Activated CD4-positive, alpha-beta T cell treated with anti-CD3 and anti-CD28 coated beads, Interleukin-2, amount 50 U/mL, for 16 hours (primary cell): Measurements from ENCODE around the gene ATRIP.

ENCODE experiments used
- DNase-seq: peaks from one replicate; pipeline ENCODE4 v3.0.0-alpha.2; 2020

Gene ATRIP

DNA sequence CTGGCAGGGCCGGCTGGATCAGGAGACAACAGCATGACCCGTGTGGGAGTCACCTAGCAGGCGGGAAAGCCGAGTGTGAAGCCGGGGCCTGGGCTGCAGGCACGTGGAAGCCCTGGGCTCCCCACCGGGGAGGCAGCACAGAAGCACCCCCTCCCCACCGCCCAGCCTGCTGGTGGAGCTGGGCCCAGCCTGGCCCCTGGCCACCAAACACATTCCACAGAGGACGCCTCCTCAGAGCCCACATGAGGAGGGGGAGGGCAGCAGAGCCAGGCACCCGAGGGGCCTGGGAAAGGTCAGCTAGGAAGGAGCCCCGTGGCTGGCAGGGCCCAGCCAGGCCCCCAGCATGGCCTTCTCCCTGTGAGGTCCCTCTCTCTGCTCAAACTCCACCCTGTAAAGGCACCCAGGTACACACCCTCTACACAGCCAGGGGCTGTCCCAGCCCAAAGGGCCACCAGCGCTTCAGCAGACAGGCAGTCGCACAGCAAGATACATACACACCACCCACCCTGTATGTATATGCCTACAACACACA lies 21.2 kb upstream of the ATRIP start:
- DNase-seq: no peak

DNA sequence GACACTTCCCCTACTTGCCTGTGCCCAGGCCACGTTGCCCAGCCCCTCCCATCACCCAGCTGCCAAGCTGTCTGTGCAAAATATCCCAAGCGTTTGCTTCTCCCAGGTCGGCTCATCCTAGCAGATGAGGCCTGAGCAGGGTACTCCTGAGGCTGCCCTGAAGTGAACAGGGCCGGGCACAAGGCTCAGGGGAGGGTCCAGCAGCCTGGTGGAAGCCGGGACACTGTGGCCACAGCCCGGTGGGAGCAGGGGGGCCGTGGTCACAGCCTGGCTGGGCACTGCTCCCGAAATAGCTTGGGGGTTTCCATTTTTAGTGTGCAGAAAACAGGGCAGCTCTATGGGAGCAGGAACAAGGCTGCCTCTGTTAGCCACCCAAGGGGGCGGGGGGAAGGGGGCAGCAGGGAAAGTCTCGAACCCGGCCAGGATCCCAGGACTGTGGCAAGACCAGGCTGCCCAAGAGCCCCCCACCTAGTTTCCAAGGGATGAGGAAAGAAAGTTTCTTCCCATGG lies 20.1 kb upstream of the ATRIP start:
- DNase-seq: no peak

DNA sequence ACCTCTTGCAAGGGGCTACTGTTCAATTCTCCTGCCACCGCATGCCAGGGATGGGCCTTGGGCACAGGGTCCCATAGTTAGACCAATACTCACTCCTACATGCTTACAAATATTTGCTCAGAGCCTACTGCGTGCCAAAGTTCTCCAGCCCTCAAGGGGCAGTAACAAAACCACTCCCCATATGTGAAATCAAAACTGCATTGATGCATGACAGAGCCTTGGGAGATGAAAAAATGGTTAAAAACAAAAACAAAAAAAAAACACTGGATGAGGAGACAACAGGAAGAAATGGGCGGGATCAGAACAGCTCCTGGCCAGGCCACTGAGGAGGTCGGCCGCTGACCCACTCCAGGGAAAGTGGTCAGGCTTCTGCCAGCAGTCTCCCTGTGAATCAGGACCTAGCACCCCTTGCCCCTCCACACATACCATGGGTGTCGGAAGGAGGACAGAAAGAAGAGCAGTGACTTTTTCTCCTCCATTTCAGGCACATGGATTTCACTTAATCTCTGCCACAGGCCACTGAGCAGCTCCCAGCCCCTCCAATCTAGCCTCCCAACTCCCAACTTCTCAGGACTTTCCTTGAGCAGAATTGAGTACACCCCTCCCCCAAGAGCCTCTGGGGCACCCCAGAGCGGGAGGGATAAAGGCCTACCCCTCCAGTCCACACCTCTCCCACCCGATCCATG lies 19.4 kb upstream of the ATRIP start:
- no peak for DNase-seq

DNA sequence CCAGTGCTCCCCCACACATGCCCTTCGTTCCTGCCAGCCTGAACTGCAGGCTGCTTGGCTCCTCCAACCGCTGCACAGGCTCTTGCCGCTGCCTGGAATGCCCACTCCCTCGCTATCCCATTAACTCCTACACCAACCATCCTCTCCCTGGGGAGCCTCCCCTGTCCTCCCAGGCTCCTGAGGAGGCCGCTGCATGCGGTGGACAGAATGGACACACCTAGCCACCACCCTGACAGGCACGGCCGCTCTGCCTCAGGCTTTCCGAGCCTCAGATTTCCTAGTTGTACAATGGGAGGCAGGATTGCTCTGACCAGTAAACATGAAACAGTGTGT lies 18.9 kb upstream of the ATRIP start:
- DNase-seq: no peak

DNA sequence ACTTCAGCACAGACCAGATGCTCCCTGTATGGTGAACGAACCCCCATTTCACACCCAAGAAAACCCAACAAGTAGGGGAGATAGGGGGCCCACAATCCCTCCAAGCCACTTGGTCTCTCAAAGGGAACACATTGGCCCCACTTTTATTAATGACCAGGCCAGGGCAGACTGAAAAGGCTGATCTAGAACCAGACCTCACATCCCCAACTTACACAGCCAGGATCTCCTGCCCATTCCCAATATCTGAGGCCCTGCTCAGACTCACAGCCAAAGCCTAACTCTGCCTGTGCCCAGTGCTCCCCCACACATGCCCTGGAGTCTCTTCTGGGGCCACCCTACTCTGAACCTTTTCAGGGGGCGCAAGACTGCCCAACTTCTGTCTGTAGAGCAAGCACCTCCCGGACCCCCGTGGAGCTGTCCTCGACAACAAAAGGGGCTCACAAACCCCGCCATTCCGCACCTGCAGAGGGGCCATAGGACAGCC lies 18.4 kb upstream of the ATRIP start:
- DNase-seq: no peak

DNA sequence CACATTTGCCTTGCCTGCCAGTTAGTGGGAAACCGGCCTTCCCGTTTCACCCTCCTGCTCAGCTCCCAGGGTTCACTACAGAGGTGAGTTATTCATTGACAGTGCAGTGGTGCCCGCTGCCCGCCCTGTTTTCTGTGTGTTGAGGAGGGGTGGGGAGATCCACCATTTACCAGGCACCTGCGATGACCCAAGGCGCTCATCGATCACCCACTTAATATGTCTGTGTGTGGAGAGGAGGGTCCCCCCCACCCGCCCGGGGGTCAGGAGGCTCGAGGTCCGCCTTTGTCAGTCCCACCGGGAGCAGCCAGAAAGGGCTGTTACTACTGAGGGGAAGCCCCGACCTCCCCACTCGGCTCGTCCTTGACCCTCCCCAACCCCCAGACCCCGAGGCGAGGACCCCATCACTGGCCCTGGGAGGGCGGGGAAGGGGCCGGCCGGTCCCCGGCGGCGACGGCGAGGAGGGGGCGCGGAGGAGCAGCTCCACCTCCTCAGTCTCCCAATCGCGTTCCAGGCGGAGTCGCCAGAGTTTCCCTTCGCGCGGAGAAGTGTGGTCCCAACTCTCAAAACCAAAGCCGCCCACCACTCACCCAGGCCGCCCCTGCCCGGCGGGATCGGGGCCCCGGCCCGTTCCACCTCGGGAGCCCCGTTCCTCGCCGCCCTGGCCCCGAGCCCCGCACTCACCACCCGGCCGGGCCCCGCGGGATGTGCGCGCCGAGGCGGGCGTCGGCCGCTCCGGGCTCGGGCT lies 17.8 kb upstream of the ATRIP start:
- DNase-seq: no peak

DNA sequence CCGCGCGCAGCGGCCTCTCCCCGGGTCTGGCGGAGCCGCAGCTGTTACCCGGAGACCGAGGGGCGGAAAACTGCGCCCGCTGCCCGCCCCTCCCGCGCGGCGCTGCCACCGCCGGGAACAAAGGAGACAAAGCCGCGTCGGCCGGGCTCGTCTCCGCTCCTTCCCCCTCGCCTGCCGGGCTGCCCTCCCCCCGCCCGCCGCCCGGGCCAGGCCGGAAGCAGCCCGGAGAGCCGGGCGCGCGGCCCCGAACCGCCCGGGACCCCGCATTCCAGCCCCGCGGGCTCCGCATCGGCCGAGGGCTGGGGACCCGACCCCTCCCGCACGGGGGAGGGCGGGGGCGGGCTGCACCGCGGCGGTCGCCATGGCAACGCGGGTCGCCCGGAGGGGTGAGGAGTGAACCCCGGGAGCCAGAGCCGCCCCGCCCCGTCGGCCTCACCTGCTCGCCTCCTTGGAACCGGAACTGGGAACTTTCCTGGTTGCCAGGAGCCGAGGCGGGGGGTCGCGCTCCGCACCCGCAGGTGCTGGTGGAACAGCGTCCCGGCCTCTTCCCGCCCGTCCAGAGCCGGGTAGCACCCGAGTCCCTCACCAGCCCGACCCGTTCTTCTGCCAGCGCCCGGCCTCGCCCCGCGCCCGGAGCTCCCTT lies 17.1 kb upstream of the ATRIP start:
- peak; percentile 16 for DNase-seq

DNA sequence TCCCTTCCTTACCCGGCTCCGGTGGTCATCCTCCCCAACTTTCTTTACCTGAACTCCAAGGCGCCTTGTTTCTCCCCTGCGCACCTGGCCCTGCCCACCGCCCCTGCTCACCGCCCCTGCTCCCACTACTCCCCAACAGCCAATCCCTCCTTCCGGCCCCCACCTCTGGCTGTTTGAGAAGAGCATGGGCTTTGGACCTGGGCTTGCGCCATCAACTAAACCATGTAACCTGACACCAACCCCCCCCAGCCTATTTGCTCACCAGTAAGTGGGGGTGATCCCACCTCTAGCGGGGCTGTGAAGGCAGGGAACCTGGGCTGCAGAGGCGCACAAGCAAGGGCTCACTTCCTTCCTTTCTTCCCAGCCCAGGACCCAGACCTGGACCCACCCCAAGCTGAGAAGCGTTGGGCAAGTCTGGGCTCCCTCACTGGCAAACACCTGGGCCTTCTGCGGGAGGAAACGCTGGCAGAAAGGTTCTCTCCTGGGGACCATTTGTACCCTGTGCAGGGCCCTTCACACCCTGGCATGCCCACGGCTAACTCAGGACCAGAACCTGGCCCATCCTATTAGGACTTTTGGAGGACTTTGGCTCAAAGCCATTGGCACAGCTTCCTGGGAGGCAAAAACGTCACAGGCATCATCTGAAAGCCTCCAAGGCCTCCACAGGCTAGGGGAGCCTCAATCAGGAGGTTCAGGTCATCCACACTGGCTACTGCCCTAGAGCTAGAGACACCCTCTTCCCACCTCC lies 16.4 kb upstream of the ATRIP start, which contains the start of gene PLXNB1:
TSS of gene PLXNB1 (minus strand) at position 127 of the 748 bp plus-strand sequence. CDS start 5,475 bp downstream, outside the sequence.
- DNase-seq: no peak

DNA sequence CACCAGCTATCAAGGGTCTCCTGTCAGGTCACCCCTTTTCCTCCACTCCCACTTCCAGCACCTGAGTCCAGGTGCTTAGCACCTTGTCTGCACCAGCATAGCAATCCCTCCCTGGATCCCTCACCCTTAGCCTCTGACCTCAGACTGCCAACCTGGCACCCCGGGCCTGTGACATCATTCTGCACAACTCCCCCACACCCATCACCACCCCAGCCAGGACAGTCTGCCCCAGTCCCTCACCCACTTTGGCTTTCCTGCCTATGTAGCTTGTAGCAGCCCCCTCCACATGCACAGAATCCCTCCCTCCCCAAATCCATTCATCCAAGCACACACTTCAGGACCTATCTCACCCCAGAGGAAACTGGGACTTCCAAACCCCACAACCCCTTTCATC lies 15.8 kb upstream of the ATRIP start:
- DNase-seq: no peak

DNA sequence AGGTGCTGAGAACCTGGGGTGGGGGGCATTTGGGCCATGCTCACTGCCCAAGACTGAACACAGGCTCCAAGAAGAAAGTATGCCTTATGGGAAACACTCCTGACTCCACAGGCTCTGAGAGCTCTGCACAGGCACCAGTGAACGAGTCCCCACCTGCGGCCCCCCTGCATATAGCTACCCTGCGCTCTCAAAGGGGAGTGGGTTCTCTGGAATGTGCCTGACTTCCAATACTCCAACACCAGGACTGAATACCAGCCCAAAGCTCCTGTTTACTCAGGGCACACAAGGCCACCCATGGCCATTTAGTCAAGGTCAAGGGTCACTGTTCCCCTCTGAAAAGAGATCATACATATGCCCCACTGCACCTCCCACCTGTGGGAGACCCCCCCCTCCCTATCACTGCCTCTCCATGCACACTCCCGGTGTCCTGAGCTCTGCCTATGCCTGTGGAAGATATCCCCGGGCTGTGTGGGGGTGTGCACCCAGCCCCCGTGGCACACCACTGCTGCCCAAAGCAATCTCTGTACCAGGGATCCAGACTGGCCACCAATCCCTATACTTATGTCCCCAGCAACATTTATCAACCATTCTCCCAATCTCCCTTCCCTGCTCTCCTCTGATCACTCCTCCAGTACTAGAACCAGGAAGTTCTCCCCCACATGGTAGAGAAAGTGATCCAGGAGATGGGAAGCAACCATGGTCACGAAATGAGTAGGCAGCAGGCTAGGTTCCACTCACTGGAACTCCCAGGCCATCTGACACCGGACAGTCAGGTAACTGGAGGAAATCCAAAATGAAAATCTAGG lies 15.1 kb upstream of the ATRIP start:
- DNase-seq: no peak

DNA sequence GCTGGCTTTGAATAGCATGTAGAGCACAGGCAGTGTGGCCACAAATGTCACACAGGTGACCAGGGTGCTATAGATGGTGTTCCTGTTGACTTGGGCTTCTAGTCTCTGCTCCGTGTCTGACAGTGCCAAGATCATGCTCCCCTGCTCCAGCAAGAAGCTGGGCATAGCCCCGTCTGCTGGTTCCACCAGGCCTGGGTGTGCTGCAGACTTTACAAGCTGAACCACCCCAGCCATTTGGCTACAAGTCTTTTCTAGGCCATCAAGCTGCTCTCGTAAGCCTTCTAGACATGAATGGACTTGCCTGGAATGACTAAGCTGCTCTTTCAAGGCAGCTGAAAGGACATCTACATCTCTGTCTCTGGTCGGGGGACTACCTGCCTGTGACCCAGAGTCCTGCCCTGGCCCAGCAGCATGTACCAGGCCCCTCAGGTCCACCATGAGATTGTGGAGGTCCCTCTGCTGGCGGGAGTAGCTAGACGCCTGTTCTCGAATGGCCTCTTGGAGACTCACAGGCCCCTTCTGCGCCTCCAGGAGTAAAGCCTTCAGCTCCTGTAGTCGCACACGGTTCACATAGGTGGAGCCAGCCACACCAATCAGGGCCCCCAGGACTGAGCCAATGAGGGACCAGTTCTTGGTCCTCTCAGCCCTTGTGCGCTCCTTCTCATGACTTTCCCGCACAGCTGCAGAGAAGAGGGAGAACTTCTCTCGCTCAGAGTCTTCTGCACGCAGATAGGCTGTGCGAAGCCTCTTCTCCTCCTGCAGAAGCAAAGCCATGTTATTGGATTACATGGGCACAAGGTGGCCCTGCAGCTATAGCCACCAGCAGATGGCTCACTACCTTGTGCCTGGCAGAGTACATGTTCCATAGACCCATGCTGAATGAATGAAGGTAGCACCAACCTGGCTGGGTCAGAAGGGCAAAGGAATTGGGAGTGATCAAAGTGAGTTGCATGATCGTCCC lies 13.8 kb upstream of the ATRIP start:
- DNase-seq: no peak

DNA sequence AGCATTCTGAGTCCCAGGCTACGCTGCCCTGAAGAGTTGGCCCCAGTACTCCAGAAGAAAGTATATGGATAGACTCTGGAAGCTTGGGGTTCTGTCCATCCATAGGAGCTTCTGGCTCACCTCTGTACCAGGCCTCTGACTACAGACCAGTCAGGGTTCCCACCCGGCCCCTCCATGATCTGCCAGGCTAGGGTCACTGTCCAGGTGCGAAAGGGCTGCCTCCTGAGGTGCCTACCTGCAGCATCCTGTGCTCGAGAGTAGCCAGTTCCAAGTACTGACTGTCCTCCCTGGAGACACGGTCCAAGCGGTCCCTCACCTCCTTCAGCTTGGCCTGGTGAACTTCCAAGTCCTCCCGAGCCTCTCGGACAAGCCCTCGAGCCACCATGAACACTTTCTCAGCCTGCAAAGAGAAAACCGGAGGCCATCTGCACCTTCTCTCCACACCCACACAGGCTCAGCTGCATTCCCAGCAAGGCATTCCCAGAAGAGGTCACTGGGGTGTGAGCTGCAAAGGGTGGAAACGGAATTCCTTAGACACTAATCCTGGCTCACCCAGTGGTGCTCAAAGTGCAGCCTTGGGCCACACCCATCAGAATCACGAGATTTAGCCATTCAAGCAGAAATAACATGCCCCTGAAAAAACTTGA lies 12.9 kb upstream of the ATRIP start:
- DNase-seq: no peak

DNA sequence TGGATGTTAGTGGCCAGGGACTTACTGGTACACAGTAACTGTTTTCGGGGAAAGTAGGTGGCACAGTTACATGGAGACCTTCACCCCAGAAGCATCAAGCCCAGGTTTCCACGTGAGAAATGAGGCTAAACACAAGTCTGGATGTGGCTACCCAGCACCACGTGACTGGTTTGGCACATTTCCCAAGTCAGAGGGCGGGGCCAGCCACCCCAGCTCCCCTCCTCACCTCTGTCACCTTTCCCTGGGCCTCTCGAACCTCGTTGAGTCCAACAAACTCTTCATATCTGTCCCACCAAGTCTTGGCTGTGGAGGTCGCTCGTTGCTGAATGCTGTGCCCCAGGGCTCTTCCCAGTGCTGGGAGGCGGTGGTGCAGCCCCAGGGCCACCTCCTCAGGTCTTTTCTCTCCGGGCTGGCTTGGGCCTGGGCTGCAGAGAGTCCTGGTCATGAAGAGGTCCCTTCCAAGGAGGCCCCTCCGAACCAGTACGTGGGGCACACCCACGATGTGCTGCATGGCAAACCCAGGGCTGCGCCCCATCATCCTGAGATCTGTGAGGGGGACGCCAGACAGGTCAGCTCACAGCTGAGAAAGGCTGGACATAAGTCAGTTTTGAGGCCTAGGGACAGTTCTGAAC lies 11.8 kb upstream of the ATRIP start:
- DNase-seq: no peak

DNA sequence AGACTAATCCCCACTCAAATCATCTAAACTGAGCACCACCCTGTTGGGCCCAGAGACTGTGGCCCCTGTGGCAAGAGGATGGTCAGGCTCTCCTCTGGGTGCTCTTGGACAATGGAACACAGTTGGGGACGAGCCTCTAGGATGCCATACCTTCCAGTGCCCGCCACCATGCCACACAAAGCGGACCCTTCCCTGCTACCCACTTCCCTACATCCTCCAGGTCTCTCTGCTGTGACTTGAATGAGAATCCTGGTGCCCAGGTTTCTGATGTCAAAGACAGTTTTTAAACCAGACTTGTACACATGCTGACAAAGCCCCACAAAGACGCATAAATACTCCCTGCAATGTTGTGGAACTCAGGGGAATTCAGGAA lies 11.3 kb upstream of the ATRIP start:
- DNase-seq: no peak

DNA sequence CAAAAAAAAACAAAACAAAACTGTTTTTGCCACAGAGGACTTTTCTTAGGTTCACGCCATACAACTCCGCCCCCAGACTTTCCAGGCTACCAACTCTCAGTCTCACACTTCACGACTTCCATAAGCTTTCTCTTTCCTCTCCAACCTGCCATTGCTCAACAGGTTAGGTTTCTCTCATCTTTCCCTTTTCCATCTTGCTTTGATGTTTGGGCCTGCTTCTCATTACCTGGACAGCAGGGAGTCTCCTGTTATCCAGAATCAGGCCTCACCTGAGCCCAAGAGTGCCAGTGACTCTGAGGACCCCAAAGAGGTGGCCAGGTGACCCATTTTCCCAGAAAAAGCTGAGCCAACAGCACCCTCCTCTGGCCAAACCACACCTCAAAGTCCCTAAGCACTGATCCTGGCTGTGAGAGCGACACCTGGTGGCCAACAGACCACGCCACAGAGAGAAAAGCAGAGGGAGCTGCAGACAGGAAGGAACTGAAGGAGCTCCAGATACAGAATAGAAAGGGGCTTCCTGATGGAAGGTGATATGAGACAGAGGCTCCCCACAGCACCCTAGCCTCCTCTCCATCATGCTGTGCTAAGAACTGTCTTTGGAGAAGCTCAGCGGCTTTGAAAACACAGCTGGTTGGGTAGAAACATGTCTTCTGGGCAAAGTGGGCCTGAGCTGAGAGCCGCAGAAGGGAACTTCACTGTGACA lies 10.6 kb upstream of the ATRIP start:
- DNase-seq: peak; percentile 89

DNA sequence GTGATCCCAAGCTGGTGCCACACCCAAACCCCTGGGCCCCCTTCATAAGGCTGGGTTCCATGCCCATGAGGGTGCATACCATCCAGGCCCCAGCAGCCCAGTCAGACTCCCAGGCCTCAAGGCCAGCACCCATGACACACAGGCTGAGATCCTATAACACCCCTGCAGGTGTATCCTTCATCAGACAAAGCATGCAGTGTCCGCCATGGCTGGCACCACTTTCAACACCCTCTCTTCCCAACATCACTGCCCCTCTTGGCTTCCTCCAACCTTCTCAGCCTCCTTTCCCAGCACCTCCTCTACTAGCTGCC lies 10.1 kb upstream of the ATRIP start:
- no peak for DNase-seq

DNA sequence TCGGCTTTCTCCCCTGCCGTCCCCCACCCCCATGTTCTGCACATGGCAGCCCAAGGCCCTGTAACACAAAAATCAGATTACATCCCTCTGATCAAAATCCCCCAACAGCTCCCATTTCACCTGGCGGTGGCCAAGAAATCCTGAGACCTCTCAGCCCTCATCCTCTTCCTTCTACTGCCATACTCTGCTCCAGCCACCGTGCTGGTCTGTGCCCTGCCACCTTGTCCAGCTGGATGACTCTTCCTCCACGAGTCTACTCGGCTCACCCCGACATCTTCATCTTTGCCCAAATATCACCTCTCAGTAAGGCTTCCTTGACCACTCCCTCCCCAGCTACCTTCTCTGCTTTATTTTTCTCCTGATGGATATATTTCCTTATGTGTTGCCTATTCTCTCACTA lies 9.7 kb upstream of the ATRIP start:
- no peak for DNase-seq

DNA sequence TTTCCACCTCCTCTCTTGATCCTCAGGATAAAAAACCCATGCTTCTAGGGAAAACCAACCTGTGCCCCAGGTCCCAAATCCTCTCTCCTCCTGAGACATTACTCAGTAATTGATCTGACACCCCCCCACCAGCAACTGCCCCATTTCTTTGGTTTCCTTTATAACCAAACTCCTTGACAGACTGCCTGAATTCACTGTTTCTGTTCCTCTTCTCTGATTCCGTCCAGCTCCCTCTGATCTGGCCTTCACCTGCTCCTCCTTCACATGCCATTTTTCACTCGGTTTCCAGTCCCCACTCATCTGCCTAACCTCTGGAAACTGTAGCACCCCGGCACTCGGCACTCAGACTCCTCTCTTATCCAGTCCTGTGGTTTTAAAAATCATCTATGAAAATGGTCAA lies 8.7 kb upstream of the ATRIP start:
- no peak for DNase-seq
